Fibroblast of mammary gland (primary cell): ENCODE measurements around the gene KIF1C.
A peak's percentile ranks its signal among the peaks of the same experiment; 100 is the strongest.

Experiments
- DNase-seq: peaks from one replicate; pipeline ENCODE4 v3.0.0-alpha.2; 2010; ENCODE audit warnings: low read depth
- H3K4me3 ChIP-seq: 2 replicates; pipeline ENCODE4 v1.5.1; 2011; ENCODE audit warnings: low read depth, mild to moderate bottlenecking, low read length, moderate library complexity; ENCODE audit not compliant: control insufficient read depth
- CTCF ChIP-seq: conservative IDR thresholded peaks from 2 replicates; pipeline ENCODE4 v1.5.1; 2011; ENCODE audit warnings: low read depth, low read length, inconsistent platforms; ENCODE audit not compliant: control insufficient read depth, insufficient read depth

KIF1C gene

GRCh38 chr17:4986951-4987766 lies 10.6 kb upstream of the KIF1C start, which contains the start of gene CAMTA2:
TSS of gene CAMTA2 (minus strand) at chr17:4987675. CDS start at chr17:4986222, 1,453 bp downstream.
- TF ChIP-seq CTCF = peak; percentile 36
- peak within 1 kb of the TSS; percentile 74 for H3K4me3 ChIP-seq
- DNase-seq = peak; percentile 59

GRCh38 chr17:4987767-4988567 lies 9.8 kb upstream of the KIF1C start:
- no peak for TF ChIP-seq CTCF
- peak overlapping the region; percentile 74 for H3K4me3 ChIP-seq
- DNase-seq = no peak

- no peak overlapping the region for H3K4me3 ChIP-seq
- no peak for TF ChIP-seq CTCF
- DNase-seq = peak; percentile 61
Observed at GRCh38 chr17:4994081-4994595, 3.6 kb upstream of the KIF1C start.

GRCh38 chr17:4998027-4998731 lies 429 bp downstream of the KIF1C start:
- no peak for TF ChIP-seq CTCF
- peak overlapping the region; percentile 75 for H3K4me3 ChIP-seq
- no peak for DNase-seq

- no peak for DNase-seq
- TF ChIP-seq CTCF = no peak
- H3K4me3 ChIP-seq = peak overlapping the region; percentile 75
Observed at GRCh38 chr17:4998732-4999429, 1.1 kb downstream of the KIF1C start.
